Measurements from ENCODE around the gene CUEDC2. TPM values are rescaled to one million over a fixed set of nuclear protein-coding genes. Genes with fewer than 3 reads are reported as not detected.
"Not testable (repeated sequence)": the region's sequence is repeated elsewhere in the genome, so short reads cannot be mapped to it uniquely, and the experiment has no call there.

Gene CUEDC2
- total RNA-seq, 1 donor from 2014 or later, result 23.4 TPM

DNA sequence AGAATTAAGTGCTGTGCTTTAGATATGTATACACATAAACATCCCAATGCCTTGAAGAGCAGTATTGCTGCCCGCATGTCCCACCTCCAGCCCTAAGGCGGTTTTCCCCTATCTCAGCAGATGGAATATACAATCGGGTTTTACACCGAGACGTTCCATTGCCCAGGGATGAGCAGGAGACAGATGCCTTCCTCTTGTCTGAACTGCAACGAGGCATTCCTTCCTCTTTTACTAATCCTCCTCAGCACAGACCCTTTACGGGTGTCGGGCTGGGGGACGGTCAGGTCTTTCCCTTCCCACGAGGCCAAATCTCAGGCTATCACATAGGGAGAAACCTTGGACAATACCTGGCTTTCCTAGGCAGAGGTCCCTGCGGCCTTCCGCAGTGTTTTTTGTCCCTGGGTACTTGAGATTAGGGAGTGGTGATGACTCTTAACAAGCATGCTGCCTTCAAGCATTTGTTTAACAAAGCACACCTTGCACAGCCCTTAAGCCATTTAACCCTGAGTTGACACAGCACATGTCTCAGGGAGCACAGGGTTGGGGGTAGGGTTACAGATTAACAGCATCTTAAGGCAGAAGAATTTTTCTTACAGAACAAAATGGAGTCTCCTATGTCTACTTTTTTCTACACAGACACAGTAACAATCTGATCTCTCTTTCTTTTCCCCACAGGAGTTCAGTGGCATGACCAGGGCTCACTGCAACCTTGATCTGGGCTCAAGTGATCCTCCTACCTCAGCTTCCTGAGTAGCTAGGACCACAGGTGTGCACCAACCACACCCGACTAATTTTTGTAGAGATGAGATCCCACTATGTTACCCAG lies 22.5 kb upstream of the CUEDC2 start:
- not testable (repeated sequence) for DNase-seq (ENCODE audit: low spot score); ATAC-seq

DNA sequence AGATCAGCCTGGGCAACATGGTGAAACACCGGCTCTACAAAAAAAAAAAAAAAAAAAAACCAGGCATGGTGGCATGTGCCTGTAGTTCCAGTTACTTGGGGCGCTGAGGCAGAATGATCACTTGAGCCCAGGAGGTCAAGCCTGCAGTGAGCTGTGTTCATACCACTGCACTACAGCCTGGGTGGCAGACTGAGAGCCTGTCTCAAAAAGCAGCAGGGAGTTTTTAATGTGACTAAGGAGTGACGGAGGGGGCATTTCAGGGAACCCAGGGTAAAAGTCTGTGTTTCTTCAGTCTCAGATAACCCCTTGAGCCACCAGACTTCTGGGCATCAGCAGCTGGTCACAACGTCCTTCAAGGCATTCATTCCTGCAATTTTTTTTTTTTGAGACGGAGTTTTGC lies 21.1 kb upstream of the CUEDC2 start:
- no peak for ATAC-seq
- DNase-seq (ENCODE audit: low spot score), result no peak

DNA sequence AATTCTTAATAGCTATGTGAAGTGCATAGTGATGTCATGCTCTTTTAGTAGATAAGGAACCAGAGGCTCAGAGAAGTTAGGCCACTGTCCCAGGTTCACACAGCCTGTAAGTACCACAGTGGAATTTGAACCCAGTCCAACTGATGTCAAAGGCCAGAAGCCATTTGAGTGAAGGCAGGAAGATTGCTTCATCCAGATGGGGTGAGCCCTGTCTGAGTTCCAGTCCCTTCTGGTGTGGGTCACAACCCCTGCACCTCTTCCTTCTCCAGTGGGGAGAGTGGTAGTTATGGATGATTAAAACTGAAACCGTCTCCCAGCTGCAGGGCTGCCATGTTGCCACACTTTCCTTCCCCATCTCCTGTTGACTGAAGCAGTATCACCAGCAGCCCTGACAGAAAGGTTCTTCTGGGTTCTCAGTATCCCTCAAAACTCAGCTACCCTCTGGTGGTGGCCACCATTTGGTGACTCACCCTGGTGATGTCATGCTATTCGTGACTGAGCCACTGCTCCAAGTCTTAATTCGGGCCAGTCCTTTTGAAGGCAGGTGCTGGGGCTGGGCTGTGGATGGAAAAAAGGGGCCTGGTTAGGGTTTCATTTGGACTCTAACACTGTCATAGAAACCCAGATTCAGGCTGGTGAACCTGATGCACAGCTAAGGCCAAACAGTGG lies 20.4 kb upstream of the CUEDC2 start:
- DNase-seq (ENCODE audit: low spot score) (peak; percentile 46), ATAC-seq (no peak)

DNA sequence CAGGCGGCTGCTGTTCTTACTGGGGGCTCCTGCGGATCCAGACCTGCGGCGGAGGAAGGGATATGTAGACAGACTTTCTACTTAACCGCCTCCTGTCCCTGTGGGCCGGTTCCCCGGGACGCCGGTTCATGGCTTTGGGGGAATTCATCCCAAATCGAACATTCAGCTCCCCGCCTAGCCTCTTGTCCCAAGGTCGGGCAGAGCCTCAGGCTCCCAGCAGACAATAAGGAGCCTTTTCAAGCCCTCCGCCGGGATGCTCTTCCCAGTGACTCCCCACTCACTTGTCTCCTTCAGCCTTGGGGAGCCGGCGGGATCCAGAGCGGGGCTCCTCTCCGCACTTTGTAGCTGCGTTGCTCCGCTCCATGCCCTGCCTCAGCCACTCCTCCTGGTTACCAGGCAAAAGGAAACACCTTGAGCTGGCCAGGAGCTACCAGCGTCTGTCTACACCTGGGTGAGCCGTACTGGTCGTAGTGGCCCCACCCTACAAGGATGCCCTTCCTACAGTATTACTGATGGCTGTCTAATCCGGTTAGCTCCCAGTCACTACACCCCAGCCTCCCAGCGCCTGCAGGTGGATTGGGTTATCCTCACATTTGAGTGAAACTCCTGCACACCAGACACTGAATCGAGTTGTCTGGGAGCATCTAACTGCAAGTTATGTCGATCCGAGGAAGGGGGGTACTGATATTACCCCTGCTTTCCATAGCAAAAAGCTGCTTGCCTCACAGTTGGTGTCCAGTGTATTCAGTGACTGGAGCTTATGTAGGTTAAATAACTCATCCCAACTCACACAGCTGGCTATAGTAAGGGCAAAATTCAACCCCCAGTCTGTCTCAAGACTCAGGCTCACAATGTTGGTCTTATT lies 19.0 kb upstream of the CUEDC2 start, which contains the start of gene C10orf95:
C10orf95 (minus strand) TSS at position 439 of the 865 bp plus-strand sequence. CDS start 450 bp downstream, outside the sequence.
- no peak for DNase-seq (ENCODE audit: low spot score)
- ATAC-seq, result no peak

DNA sequence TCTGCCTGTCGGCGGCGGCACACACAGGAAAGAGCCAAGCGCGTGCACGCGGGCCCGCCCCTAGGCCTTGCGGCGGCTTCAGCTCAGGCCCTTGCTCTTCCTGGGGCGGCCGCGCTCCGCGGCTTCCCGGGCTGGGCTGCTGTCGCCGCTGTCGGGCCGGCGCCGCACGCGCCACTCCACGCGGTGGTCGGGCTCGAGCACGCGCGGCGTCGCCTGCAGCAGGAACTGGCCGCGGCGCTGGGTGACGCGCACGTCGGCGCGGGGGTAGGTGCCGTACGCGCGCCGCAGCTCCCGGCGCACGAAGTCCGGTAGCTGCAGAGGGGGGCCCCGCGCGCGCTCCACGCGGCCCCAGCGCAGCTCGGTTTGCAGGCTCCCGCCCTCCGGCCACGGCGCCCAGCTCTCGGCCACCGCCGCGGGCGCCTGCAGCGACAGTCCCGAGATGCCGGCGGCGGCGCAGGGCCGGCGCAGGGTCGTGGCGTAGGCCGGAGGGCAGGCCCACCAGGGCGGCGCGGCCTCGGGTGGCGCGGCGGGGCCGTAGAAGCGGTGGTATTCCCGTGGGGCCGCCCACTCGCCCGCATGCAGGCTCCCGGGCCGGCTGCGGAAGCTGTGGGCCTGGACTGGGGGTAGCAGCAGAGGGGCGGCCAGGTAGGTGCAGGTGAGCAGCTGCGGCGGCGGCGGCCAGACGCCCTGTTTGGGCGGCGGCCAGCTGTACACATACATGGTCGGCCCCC lies 18.2 kb upstream of the CUEDC2 start:
- peak; percentile 91 for ATAC-seq
- DNase-seq (ENCODE audit: low spot score), result peak; percentile 91

DNA sequence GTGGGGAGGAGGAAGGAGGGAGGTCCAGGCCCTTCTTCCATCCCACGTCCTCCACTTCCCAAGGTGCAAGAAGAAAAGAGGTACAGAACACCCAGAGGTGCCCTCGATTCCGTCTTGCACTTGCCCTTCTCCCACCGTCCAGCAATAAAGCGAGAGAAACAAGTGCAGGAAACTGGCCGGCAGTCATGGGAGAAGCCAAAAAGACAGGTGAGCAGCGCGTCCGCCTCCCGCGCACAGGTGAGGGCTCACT lies 17.7 kb upstream of the CUEDC2 start:
- DNase-seq (ENCODE audit: low spot score) (no peak), ATAC-seq (peak; percentile 4)

DNA sequence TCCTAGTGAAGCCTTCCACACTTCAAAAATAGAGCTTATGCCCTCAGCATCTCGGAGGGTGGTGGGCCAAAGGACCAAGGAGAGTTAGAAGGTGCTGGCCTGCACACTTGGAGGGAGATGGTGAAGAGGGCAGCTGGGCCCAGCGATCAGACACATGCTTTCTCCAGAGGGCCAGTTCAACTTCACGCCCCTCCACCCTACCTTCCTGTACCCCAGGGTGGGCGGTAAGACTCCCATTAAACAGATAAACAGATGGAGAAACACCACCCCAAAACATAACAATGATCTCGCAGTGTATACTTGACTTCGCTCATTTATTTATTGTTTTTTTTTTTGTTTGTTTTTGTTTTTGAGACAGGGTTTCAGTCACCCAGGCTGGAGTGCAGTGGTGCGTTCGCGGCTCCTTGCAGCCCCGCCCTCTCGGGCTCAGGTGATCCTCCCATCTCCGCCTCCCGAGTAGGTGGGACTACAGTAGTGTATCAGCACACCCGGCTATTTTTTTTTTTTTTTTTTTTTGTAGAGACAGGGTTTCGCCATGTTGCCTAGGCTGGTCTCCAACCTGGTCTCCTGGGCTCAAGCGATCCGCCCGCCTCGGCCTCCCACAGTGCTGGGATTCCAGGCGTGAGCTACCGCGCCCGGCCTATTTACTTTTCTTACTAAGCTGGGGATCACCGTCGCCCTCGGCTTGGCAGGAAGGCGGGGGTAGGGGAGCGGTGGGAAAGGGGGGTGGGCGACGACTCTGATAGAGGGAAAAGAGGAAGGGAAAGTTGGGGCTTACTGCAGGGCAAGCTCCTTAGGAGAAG lies 17.1 kb upstream of the CUEDC2 start:
- peak; percentile 79 for ATAC-seq

DNA sequence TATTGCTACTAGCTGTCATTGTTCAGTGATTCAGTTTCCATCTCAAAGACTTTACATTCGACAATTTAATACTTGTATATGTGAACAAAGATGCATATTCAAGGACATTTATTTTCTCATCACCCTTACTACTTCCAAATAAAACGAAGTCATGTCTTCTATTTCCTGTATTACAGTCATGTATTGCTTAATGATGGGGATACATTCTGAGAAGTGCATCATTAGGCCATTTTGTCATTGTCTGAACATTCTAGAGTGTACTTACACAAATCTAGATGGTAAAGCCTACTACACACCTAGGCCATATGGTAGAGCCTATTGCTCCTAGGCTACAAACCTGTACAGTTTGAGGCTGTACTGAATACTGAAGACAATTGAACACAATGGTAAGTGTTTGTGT lies 12.5 kb upstream of the CUEDC2 start:
- DNase-seq (ENCODE audit: low spot score), result no peak
- no peak for ATAC-seq

More for the DNA sequence above, 17.1 kb upstream of the CUEDC2 start:
- DNase-seq (ENCODE audit: low spot score), result peak; percentile 85

DNA sequence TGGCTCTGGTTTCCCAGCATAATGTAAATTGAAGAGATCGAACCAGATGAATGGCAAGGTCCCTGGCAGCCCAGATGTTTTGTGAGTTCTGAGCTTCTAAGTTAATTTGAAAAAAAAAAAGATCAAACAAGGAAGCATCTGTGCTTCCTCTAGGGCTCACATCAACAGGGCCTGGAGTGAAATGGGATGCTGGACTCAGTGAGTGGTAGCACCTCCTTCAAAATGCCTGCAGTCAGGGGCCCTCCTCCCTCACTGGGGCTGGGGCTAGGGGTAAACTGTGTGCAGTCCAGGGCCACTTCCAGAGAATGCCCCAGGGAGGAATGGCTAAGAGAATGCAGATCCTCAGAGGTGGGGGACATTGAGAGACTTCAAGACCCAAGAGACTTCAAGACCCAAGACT lies 6.0 kb upstream of the CUEDC2 start:
- no peak for DNase-seq (ENCODE audit: low spot score)

DNA sequence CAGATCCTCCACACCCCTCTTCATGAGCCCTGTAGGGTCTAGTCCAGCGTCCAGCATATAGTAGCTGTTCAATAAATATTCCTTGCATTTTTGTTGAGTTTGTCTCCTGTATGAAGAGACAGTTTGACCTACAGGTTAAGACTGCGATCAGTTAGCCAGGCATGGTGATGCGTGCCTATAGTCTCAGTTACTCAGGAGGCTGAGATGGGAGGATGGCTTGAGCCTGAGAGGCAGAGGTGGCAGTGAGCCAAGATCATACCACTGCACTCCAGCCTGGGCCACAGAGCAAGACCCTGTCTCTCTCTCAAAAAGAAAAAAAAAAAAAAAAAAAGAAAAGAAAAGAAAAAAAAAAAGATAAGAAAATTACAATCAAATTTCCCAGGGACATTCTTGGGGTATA lies 5.1 kb upstream of the CUEDC2 start:
- no peak for DNase-seq (ENCODE audit: low spot score)
- ATAC-seq, result no peak

More for the DNA sequence above, 6.0 kb upstream of the CUEDC2 start:
- ATAC-seq, result no peak

DNA sequence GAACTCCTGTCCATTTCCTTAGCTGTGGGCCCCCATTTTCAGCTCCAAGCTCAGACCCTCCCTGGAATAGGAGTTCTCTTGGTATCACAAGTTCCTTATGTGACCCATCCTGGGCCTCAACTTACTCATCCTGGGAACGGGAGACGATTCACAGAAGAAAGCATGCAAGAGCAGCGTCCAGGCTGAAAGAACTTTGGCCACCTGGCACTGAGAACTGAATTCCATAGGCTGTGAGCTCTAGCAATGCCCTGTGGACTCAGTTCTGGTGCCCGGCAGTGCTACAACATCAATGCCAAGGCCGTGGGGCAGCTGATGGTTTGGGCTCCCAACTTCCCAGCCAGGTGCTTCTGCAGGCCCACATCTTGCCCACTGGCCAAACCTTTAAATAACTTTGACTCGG lies 3.9 kb upstream of the CUEDC2 start:
- DNase-seq (ENCODE audit: low spot score) (peak; percentile 80), ATAC-seq (peak; percentile 83)

DNA sequence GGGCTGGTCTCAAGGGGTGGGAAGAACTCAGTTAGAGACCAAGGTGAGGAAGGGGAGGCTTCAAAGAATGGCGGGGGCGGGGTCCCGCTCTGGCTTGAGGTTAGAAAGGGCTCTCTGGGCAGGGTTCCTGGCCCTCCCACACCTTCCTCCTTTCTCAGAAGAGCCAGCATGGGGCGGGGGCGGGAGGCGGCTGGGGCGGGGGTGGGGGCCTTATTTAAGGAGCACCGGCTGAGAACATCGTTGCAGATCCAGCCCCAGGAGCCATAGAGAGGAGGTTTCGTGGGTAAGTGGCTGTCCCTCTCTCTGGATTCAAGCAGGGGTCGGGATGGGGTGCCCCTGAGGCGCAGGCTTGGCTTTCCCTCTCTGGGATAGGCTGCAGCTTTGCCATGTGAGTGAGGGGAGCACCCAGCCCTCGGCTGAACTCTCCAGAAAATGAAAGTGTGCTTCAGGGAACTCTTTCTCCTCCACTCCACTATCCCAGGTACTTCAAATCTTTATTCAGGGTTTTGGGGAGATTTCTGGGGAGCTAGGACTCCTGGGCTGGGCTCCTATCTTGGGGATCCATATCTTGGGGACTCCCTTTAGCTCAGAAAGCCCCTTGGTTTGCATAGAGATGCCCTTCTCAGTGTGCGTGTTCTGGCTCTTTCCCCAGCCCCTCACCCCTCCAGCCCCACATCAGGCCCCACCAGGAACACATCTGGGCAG lies 3.3 kb upstream of the CUEDC2 start:
- DNase-seq (ENCODE audit: low spot score) (no peak), ATAC-seq (peak; percentile 25)

DNA sequence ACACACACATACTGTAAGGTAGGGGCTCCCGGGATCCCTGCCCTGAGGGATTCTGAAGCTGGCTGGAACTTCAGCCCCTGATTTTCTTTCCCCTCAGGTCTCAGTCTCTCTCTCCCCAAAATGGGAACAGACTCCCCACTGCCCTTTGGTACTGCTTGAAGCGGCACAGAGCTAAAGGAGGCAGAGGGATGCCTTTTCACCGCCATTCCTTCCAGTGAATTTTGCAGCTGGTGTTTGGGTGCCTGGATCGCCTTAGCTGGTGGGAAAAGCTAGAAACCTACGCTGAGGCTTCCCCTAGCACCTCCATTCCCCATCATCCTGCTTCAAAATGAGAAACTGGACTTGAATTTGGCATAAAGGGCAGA lies 2.7 kb upstream of the CUEDC2 start:
- ATAC-seq (no peak), DNase-seq (ENCODE audit: low spot score) (no peak)

DNA sequence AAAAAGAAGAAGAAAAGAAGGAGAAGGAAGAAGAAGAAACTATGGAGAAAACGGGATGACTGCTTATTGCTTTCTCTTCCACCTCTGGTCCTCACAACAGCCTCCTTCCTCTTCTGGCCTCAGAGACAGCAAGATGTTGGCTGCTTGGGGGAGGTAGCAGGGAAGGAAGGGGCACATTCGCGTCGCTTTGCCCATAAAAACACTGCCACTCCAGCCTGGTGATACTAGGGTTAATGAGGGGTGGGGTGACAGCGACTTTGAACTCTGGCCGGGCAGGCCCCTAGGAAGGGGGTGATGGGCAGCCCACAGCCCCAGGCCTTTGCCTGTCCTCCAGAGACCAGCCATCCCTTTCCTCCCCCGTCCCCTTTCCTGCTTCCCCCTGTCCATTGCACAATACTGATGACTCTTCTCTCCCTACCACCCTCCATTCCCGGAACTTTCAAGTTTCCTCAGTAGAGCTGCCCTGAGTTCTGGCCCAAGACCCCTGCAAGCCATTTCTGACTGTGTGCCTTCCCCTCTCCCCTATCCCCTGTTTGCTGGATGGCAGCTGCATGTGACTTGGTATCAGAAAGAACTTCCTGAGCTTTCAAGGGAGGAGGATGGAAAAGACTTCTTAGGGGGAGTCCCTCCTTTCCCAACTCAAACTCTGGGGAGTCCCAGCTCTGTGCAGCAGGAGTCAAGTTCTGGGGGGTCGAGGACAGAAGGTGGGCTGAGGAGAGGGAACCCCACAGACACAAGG lies 2.2 kb upstream of the CUEDC2 start:
- DNase-seq (ENCODE audit: low spot score), result no peak
- no peak for ATAC-seq

DNA sequence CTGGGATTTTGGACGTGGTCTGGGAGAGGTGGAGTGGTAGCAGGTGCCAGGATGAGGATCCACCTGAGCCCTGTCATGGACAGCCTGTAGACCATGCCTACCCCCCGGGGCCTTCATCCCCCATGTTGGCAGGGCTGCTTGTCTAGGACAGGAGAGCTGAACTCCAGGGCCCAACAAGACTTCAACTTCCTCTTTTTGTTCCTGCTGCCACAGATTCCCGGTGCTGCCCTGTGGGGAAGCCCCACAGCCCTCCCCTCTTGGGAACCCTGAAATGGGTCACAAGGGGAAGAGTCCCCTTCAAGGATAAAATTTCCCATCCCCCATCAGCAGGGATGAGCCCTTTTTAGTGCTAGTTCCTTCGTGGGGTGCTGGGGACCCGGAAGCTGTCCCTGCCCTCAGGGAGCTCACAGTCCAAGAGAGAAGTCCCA lies 1.3 kb upstream of the CUEDC2 start:
- ATAC-seq, result no peak
- DNase-seq (ENCODE audit: low spot score), result no peak

DNA sequence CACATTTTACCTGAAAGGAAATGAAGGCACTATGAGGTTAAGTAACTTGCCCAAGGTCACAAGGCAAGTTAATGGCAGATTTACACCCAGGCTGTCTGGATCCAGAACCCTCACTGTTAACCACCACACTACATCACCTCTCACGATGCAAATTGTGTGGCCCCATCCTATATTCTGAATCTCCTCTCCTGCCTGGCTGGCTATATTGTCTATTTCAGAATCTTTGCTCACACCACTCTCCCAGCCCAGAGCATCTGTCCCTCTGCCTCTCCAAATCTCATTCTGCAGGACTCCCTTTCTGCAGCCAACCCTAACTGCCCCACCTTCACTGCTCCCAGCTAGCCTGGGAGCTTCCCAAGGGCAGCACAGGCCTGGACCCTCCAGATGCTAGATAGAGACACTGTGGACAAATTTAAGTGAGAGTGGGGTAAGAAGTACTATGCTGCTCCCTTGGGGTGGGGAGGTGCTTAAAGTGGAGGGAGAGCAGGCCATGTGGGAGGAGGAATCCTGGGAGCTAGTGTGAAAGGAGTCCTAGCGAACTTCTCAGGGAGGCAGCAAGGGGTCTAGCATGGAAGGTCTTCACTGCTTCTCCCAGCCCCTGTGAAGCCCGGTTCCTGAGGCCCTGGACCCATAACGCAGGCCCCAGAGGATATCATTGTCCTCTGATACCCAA lies 786 bp downstream of the CUEDC2 start:
- no peak for DNase-seq (ENCODE audit: low spot score)
- peak; percentile 17 for ATAC-seq

DNA sequence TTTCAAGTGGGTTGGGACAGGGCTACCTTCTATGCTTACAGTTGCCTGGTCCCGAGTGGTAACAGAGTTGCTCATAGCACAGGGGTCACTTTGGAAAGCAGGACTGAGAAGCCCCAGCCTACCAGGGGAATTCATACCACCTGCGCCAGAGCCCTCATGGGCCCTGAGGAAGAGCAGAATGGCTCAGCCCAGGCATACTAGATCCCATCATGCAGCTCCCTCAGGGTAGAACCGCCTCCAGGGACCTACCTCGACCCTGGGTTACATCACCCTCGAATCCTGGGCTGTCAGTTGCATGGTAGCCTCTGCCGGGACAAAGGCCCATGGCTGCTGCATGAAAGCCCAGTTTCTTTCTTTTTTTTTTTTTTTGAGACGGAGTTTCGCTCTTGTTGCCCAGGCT lies 2.9 kb downstream of the CUEDC2 start:
- ATAC-seq (no peak), DNase-seq (ENCODE audit: low spot score) (no peak)

DNA sequence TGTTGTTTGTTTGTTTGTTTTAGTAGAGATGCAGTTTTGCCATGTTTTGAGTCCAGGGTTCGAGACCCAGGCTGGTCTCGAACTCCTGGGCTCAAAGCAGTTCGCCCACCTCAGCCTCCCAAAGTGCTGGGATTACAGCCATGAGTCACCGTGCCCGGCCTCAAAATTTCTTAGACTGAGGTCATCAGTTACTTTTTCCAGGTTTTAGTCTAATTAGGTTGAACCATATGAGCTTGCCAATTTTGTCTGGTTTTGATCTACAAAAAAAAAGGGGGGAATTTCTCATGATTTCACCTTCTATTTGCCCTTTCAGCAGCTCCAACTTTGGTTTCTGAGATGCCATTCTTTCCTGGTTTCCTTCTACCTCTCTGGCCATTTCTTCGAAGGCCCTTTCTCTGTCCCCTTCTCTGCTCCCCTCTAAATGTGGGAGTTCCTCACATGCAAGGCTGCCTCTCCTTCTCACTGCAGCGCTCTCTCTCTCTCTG lies 5.5 kb downstream of the CUEDC2 start:
- ATAC-seq (no peak), DNase-seq (ENCODE audit: low spot score) (no peak)

All from left lobe of liver (tissue), 2 donors.